Neural cell (in vitro differentiated cells): ENCODE measurements around the gene RNPEP. TPM values are rescaled to one million over a fixed set of nuclear protein-coding genes. Genes with fewer than 3 reads are reported as not detected.

ENCODE experiments used
- H2AFZ ChIP-seq: fragments of 200-600, 300-800 bp; sonication (generic), shearing (Covaris generic); 2 replicates; pipeline ENCODE4 v1.6.0; 2014; ENCODE audit warnings: low read depth, mild to moderate bottlenecking, antibody characterized with exemption, low read length, moderate library complexity
- H3F3A ChIP-seq: fragments of 200-600 bp; shearing (Covaris generic); 2 replicates; pipeline ENCODE4 v1.6.1; 2016; ENCODE audit warnings: mild to moderate bottlenecking, moderate library complexity, mixed read lengths, antibody characterized with exemption, low read length; ENCODE audit not compliant: insufficient read depth, poor library complexity, severe bottlenecking
- H3K27ac ChIP-seq: fragments of 200-600, 300-800 bp; sonication (generic), shearing (Covaris generic); 2 replicates; pipeline ENCODE4 v1.5.1; 2014; ENCODE audit warnings: mild to moderate bottlenecking, low read length, moderate library complexity
- H3K27me3 ChIP-seq: fragments of 300-800, 200-600 bp; sonication (generic), shearing (Covaris generic); 2 replicates; pipeline ENCODE4 v1.6.0; 2014; ENCODE audit warnings: mild to moderate bottlenecking, low read depth, low read length, moderate library complexity; ENCODE audit not compliant: insufficient read depth
- H3K36me3 ChIP-seq: fragments of 300-800, 200-600 bp; sonication (generic), shearing (Covaris generic); 2 replicates; pipeline ENCODE4 v1.5.1; 2014; ENCODE audit warnings: mild to moderate bottlenecking, antibody characterized with exemption, low read length, moderate library complexity; ENCODE audit not compliant: insufficient read depth
- H3K4me2 ChIP-seq: fragments of 300-800, 200-600 bp; sonication (generic), shearing (Covaris generic); 2 replicates; pipeline ENCODE4 v1.6.0; 2014; ENCODE audit warnings: mild to moderate bottlenecking, low read length
- H3K4me3 ChIP-seq: fragments of 300-800, 200-600 bp; sonication (generic), shearing (Covaris generic); 2 replicates; pipeline ENCODE4 v1.5.1; 2014; ENCODE audit warnings: mild to moderate bottlenecking, low read length, moderate library complexity
- H3K79me2 ChIP-seq: fragments of 200-600 bp; shearing (Covaris generic); replicated peaks from 2 replicates; pipeline ENCODE4 v1.6.0; 2014; ENCODE audit warnings: mild to moderate bottlenecking, low read length, moderate library complexity; ENCODE audit not compliant: insufficient read depth
- H3K9ac ChIP-seq: fragments of 300-800, 200-600 bp; sonication (generic), shearing (Covaris generic); 2 replicates; pipeline ENCODE4 v1.6.1; 2016; ENCODE audit warnings: mild to moderate bottlenecking, low read length, mixed read lengths
- H3K9me2 ChIP-seq: fragments of 200-600 bp; shearing (Covaris generic); 2 replicates; pipeline ENCODE4 v1.6.1; 2016; ENCODE audit warnings: mild to moderate bottlenecking, low read length, mixed read lengths; ENCODE audit not compliant: insufficient read depth
- H3K9me3 ChIP-seq: fragments of 200-600, 300-800 bp; sonication (generic), shearing (Covaris generic); 2 replicates; pipeline ENCODE4 v1.6.1; 2016; ENCODE audit warnings: mild to moderate bottlenecking, mixed run types, low read length, moderate library complexity, mixed read lengths
- H4K20me1 ChIP-seq: fragments of 200-600 bp; shearing (Covaris generic); 2 replicates; pipeline ENCODE4 v1.6.1; 2016; ENCODE audit warnings: mild to moderate bottlenecking, mixed run types; ENCODE audit not compliant: insufficient read depth
- CTCF ChIP-seq: fragments of 450-650 bp; IDR thresholded peaks from 2 replicates; pipeline ENCODE4 v1.5.1; 2014; ENCODE audit warnings: antibody characterized with exemption, mild to moderate bottlenecking, moderate library complexity; ENCODE audit not compliant: poor library complexity, severe bottlenecking
- EP300 ChIP-seq: fragments of 450-650 bp; conservative IDR thresholded peaks from 2 replicates; pipeline ENCODE4 v1.6.1; 2014; ENCODE audit warnings: antibody characterized with exemption, mild to moderate bottlenecking, moderate library complexity; ENCODE audit not compliant: poor library complexity, severe bottlenecking
- EZH2 ChIP-seq: fragments of 200-600, 300-800 bp; shearing (Covaris generic), sonication (generic); IDR thresholded peaks from 2 replicates; pipeline ENCODE4 v1.6.1; 2014; ENCODE audit warnings: antibody characterized with exemption, low read length, borderline replicate concordance, mild to moderate bottlenecking; ENCODE audit not compliant: insufficient read depth, poor library complexity, severe bottlenecking
- MXI1 ChIP-seq: fragments of 450-650 bp; conservative IDR thresholded peaks from 2 replicates; pipeline ENCODE4 v1.6.1; 2014; ENCODE audit warnings: antibody characterized with exemption, mild to moderate bottlenecking; ENCODE audit not compliant: poor library complexity, severe bottlenecking
- POLR2AphosphoS5 ChIP-seq: IDR thresholded peaks from 2 replicates; pipeline ENCODE4 v1.6.1; 2012
- RAD21 ChIP-seq: fragments of 450-650 bp; conservative IDR thresholded peaks from 2 replicates; pipeline ENCODE4 v1.6.1; 2014; ENCODE audit warnings: antibody characterized with exemption, mild to moderate bottlenecking, moderate library complexity
- SMC3 ChIP-seq: fragments of 450-650 bp; conservative IDR thresholded peaks from 2 replicates; pipeline ENCODE4 v1.6.1; 2014; ENCODE audit warnings: antibody characterized with exemption, mild to moderate bottlenecking, moderate library complexity; ENCODE audit not compliant: poor library complexity
- TAF1 ChIP-seq: IDR thresholded peaks from 2 replicates; pipeline ENCODE4 v1.6.1; 2012; ENCODE audit warnings: low read depth
- polyA plus RNA-seq: library from polyadenylated mRNA; depleted of rRNA; stranded (reverse); fragments of >200 nt; gene quantifications from 2 replicates; pipeline ENCODE4 v1.2.3, GENCODE V29; 2014
- TF ChIP-seq, protein P1 (sequence below): IDR thresholded peaks from 2 replicates; pipeline ENCODE4 v1.6.1; 2012; ENCODE audit warnings: borderline replicate concordance

RNPEP gene
- polyA plus RNA-seq, 1 donor from 2014 or later: 33.1 TPM

DNA sequence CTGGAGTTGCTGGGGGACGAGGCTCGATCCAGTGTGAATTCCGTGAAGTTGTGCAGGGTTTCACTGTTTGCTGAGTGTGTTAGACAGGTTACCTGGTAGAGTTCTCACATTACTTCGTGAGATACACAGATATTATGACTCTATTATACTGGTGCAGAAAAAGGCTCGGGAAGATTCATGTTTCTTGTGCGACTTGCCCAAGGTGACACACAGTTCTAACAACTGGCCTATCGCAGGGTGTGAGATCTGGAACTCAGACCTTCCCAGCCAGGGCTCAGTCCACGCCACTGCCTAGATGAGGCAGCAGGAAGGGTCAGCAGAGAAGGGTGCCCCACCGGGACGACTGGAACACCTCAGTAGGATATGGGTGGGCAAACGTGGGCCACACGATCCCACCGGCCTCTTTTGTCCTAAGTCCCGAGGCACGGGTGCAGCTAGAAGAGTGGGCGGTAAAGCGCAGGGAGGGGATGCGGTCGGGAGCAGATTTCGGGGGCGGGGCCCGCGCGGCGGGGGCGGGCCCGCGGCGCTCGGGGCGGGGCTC, 296 bp upstream of the RNPEP start:
- H3K9me2 ChIP-seq: no peaks in the 10 kb centered on the region
- H4K20me1 ChIP-seq: no peaks in the 10 kb centered on the region
- peak overlapping the region; percentile 88 for H2AFZ ChIP-seq
- no peaks in the 10 kb centered on the region for H3K27me3 ChIP-seq
- peak overlapping the region; percentile 90 for H3K9ac ChIP-seq
- no peaks in the 10 kb centered on the region for H3K9me3 ChIP-seq
- no peak for TF ChIP-seq MXI1
- TF ChIP-seq POLR2AphosphoS5: peak; percentile 20
- peak overlapping the region; percentile 74 for H3K4me3 ChIP-seq
- no peaks in the 10 kb centered on the region for H3K36me3 ChIP-seq
- H3K4me2 ChIP-seq: peak overlapping the region; percentile 68
- H3K27ac ChIP-seq: peak overlapping the region; percentile 52
- H3K79me2 ChIP-seq: peaks cover 29% of the 10 kb centered on the region
- no peaks in the 10 kb centered on the region for H3F3A ChIP-seq

- Histone ChIP-seq H3K4me2 (peak overlapping the region; percentile 91), H4K20me1 (no peaks in the 10 kb centered on the region), H3K36me3 (no peaks in the 10 kb centered on the region), H3F3A (no peaks in the 10 kb centered on the region), H2AFZ (peak overlapping the region; percentile 80), H3K27me3 (no peaks in the 10 kb centered on the region), H3K9me3 (no peaks in the 10 kb centered on the region), H3K9me2 (no peaks in the 10 kb centered on the region), H3K79me2 (peaks cover 29% of the 10 kb centered on the region), H3K4me3 (peak overlapping the region; percentile 74), H3K9ac (peak overlapping the region; percentile 90), H3K27ac (peak overlapping the region; percentile 84)
- no peak for TF ChIP-seq EZH2
- TF ChIP-seq CTCF: no peak
- TF ChIP-seq, protein P1, sequence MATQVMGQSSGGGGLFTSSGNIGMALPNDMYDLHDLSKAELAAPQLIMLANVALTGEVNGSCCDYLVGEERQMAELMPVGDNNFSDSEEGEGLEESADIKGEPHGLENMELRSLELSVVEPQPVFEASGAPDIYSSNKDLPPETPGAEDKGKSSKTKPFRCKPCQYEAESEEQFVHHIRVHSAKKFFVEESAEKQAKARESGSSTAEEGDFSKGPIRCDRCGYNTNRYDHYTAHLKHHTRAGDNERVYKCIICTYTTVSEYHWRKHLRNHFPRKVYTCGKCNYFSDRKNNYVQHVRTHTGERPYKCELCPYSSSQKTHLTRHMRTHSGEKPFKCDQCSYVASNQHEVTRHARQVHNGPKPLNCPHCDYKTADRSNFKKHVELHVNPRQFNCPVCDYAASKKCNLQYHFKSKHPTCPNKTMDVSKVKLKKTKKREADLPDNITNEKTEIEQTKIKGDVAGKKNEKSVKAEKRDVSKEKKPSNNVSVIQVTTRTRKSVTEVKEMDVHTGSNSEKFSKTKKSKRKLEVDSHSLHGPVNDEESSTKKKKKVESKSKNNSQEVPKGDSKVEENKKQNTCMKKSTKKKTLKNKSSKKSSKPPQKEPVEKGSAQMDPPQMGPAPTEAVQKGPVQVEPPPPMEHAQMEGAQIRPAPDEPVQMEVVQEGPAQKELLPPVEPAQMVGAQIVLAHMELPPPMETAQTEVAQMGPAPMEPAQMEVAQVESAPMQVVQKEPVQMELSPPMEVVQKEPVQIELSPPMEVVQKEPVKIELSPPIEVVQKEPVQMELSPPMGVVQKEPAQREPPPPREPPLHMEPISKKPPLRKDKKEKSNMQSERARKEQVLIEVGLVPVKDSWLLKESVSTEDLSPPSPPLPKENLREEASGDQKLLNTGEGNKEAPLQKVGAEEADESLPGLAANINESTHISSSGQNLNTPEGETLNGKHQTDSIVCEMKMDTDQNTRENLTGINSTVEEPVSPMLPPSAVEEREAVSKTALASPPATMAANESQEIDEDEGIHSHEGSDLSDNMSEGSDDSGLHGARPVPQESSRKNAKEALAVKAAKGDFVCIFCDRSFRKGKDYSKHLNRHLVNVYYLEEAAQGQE: no peak
- no peak for TF ChIP-seq EP300
- TF ChIP-seq TAF1: no peak
- no peak for TF ChIP-seq MXI1
- TF ChIP-seq SMC3: no peak
- TF ChIP-seq POLR2AphosphoS5: no peak
- TF ChIP-seq RAD21: no peak
These were observed 945 bp downstream of the RNPEP start for GRCh38 chr1:201983380-201983805.
